ENCODE results near the gene PRUNE2. TPM values are rescaled to one million over a fixed set of nuclear protein-coding genes. Genes with fewer than 3 reads are reported as not detected.
"Not testable (repeated sequence)": the region's sequence is repeated elsewhere in the genome, so short reads cannot be mapped to it uniquely, and the experiment has no call there.

PRUNE2 gene
- total RNA-seq, 4 donors from 2014 or later: 4.1 to 13.1 (median 5.4) TPM

DNA sequence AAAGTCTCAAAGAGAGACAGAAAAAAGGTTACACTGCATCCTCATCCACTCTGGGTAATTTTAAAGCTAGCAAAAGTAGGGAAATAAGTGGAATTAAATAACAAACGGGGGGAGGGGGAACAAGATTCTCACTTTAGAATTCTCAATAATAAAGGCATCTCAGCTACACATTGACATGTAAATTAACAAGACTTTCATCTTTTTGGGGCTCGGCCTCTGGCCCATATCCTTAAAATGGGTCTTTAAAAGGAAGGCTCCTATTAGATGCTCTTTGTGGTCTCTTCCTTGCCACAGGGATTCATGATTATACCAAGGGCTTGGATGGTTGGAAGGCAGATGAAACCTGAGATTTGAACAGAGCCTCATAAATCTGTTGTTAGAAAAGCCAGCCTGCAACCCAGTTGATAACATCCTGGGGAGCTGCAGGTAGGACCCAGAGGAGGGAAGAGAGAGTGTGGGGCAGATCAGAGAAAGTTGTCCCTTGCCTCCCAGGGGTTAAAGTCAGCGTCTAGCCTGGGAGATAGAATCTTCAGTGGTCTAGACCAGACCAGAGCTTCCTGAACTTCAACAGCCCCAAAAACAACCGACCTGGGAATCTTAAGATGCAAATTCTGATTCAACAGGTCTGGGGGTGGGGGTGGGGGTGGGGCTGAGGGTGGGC lies 311.0 kb downstream of the PRUNE2 start:
- intact Hi-C loops (cut with DNase I; ENCODE audit: low total_unique reads): no loop called here
- no peak for TF ChIP-seq POLR2A (IDR thresholded peaks at IDR 0.05)
- TF ChIP-seq, protein P1, sequence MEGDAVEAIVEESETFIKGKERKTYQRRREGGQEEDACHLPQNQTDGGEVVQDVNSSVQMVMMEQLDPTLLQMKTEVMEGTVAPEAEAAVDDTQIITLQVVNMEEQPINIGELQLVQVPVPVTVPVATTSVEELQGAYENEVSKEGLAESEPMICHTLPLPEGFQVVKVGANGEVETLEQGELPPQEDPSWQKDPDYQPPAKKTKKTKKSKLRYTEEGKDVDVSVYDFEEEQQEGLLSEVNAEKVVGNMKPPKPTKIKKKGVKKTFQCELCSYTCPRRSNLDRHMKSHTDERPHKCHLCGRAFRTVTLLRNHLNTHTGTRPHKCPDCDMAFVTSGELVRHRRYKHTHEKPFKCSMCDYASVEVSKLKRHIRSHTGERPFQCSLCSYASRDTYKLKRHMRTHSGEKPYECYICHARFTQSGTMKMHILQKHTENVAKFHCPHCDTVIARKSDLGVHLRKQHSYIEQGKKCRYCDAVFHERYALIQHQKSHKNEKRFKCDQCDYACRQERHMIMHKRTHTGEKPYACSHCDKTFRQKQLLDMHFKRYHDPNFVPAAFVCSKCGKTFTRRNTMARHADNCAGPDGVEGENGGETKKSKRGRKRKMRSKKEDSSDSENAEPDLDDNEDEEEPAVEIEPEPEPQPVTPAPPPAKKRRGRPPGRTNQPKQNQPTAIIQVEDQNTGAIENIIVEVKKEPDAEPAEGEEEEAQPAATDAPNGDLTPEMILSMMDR (IDR thresholded peaks at IDR 0.05): no peak
- DNase-seq (ENCODE audit: low spot score in 2 of 2): no peak
- H3K4me3 ChIP-seq (ENCODE audit: low read depth, poor library complexity, severe bottlenecking): no peak overlapping the region
- 48 to 55% methylated on average over 4 of the region's 4 CpGs for WGBS, 2 donors

DNA sequence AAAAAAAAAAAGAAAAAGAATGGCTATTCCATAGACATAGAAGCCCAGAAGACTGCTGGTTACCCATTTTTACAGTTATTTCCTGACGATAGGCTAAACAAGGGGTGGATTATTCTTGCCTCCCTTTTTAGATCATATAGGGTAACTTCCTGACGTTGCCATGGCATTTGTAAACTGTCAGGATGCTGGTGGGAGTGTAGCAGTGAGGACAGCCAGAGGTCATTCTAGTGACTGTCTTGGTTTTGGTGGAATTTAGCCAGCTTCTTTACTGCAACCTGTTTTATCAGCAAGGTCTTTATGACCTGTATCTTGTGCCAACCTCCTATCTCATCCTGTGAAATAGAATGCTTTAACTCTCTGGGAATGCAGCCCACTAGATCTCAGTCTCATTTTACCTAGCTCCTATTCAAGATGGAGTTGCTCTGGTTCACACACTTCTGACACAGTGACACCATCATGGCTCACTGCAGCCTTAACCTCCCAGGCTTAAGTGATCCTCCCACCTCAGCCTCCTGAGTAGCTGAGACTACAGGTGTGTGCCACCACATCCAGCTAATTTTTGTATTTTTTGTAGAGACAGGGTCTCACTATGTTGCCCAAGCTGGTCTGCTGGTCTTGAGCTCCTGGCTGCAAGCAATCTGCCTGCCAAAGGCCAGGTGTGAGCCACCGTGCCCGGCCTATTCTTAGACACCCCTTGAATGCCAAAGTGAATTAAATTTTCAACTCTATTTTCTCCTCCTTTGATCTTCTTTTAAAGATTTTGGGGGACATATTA lies 311.8 kb downstream of the PRUNE2 start:
- intact Hi-C loops (cut with DNase I; ENCODE audit: low total_unique reads); DNase-seq (ENCODE audit: low spot score in 2 of 2); H3K4me3 ChIP-seq (ENCODE audit: low read depth, poor library complexity, severe bottlenecking): not testable (repeated sequence)
- 54 to 59% methylated on average over 4 of the region's 4 CpGs for WGBS, 2 donors

DNA sequence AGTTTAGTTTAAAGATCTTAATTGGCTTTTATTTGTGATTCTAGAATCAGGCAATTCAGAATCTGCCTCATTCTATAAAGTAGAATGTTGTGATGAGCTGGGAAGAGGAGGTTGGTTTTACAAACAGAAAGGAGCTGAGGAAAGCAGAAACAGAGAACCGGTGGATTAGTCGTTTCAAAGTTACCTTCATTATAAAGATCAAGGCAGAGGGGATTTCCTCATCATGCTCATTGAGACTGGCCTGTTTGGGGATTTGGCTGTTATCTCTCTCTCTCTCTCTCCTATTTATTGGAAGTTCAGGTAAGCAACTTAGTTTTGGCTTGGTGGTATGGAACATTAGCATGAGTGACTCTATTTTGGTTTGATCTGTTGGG lies 313.0 kb downstream of the PRUNE2 start:
- 35% methylated on average over 2 of the region's 2 CpGs for WGBS, 2 donors
- no peak for DNase-seq (ENCODE audit: low spot score in 2 of 2)
- TF ChIP-seq, protein P1 (IDR thresholded peaks at IDR 0.05): no peak
- TF ChIP-seq POLR2A (IDR thresholded peaks at IDR 0.05): no peak
- intact Hi-C loops (cut with DNase I; ENCODE audit: low total_unique reads): no loop called here
- H3K4me3 ChIP-seq (ENCODE audit: low read depth, poor library complexity, severe bottlenecking): no peak overlapping the region

DNA sequence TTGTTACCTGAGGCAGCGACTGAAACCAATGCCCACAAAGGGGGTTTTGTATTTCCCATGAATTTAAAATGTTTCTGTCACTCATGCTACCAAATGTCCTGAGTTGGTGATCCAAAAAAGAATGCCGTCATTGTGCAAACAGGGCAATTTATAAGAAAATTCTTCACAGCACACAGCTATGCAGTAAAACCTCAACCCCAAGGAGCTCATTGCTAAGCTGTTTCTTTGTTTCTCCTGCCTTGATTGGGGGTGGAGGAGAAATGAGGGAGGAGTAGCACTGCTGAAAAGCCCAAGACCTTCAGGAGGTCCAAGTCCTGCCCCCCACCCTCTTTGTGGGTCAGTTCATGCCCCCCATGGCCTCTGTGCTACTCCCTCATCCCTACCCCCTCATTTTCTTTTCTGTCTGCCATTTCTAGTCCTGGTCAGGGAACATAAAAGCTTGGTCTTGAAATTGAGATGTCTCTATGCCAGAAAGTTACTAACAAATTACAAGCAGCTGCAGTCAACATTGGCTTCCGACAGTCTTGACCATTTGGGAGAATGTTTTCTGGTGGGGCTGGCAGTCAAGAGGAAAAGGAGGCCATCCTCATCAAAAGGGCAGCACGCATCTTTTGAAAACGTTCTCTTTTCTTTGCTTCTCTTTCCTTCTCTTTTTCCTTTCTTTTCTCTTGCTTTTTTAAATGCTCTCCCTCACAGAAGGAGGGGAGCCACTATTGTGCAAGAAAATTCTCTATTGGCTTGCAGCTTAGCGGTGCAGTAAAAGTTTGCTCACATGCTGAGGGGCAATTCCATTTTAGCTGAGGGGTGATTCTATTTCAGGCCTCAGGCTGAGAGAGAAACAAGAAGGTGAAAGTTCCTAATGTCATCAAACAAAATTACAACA lies 313.6 kb downstream of the PRUNE2 start:
- no peak overlapping the region for H3K4me3 ChIP-seq (ENCODE audit: low read depth, poor library complexity, severe bottlenecking)
- intact Hi-C loops (cut with DNase I; ENCODE audit: low total_unique reads): no loop called here
- WGBS, 2 donors: 50% methylated on average over 6 of the region's 6 CpGs
- no peak for DNase-seq (ENCODE audit: low spot score in 2 of 2)
- TF ChIP-seq POLR2A (IDR thresholded peaks at IDR 0.05): no peak
- TF ChIP-seq, protein P1 (IDR thresholded peaks at IDR 0.05): no peak

DNA sequence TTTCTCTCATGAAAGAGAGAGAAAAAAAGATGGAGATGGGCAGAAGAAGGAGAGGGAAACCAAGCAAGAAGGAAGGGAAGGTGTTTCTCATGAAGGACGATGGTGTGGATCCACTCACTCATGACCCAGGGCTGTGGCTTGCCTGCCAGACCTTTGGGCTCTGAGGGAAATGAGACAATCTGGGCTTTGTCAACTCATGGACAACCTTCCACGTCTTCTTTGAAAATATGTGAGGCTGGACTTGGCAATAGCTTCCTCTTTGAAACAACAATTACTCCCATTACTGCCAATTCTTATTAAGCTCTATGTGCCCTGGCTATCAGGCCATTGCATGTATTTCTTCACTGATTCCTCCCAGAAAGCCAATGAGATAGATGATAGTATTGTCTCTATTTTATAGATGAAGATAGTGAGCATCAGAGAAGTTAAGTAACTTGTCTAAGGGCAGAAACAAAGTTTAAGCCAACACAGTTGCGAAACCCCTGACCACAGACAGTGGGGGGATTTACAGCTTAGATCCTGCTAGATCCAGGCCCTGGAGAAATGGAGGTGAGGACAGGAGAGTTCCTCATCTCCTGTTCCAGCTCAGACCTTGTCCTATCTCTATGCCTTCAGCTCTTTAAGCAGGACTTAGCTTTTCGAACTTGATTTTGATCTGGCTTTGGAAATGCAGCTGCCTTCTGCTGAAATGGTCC lies 314.5 kb downstream of the PRUNE2 start:
- no peak for TF ChIP-seq POLR2A (IDR thresholded peaks at IDR 0.05)
- TF ChIP-seq, protein P1 (IDR thresholded peaks at IDR 0.05): no peak
- WGBS, 2 donors: 79 to 80% methylated on average over 4 of the region's 4 CpGs
- H3K4me3 ChIP-seq (ENCODE audit: low read depth, poor library complexity, severe bottlenecking): no peak overlapping the region
- no peak for DNase-seq (ENCODE audit: low spot score in 2 of 2)
- intact Hi-C loops (cut with DNase I; ENCODE audit: low total_unique reads): no loop called here

Data from lower leg skin (tissue), 4 donors.